BJ (cell line): ENCODE data around the gene DOC2A. TPM values are rescaled to one million over a fixed set of nuclear protein-coding genes. Genes with fewer than 3 reads are reported as not detected.
"Not testable (repeated sequence)": the region's sequence is repeated elsewhere in the genome, so short reads cannot be mapped to it uniquely, and the experiment has no call there.

Source experiments
- CTCF ChIA-PET: fragments of 350-600 bp; formaldehyde crosslinking; extraction: SDS; loops from one replicate; lab custom pipeline; 2021; ENCODE audit warnings: antibody characterized with exemption, inconsistent platforms; lab: Yijun Ruan, JAX
- POLR2A ChIA-PET: fragments of 300-600 bp; sonication (Branson Sonifier 250); formaldehyde crosslinking; extraction: SDS; loops from one replicate; lab custom pipeline; 2021; ENCODE audit warnings: antibody characterized with exemption; lab: Charles Lee
- DNase-seq: peaks from one replicate; pipeline ENCODE4 v3.0.0-alpha.2; 2011; ENCODE audit warnings: low read depth
- H3K27me3 ChIP-seq: 2 replicates; pipeline ENCODE4 v1.6.0; 2011; ENCODE audit warnings: low read length; ENCODE audit not compliant: control insufficient read depth, insufficient read depth
- H3K36me3 ChIP-seq: 2 replicates; pipeline ENCODE4 v1.5.1; 2011; ENCODE audit warnings: low read length; ENCODE audit not compliant: control insufficient read depth, insufficient read depth
- H3K4me3 ChIP-seq: 2 replicates; pipeline ENCODE4 v1.5.1; 2011; ENCODE audit warnings: low read depth, mild to moderate bottlenecking, control low read depth, low read length
- polyA plus RNA-seq: library from polyadenylated mRNA; depleted of rRNA; stranded (reverse); fragments of >200 nt; gene quantifications from 2 replicates; pipeline ENCODE4 v1.2.3, GENCODE V29; 2011
- TF ChIP-seq, protein P1 (sequence below): IDR thresholded peaks from 2 replicates; pipeline ENCODE4 v1.5.1; 2011; ENCODE audit warnings: low read depth, mild to moderate bottlenecking, control low read depth, inconsistent platforms, low read length, moderate library complexity; ENCODE audit not compliant: insufficient read depth

Gene DOC2A
- polyA plus RNA-seq, 1 experiment, result 0.64 TPM

GRCh38 chr16:30024451-30024850 is 13.6 kb upstream of the DOC2A start:
- TF ChIP-seq, protein P1, sequence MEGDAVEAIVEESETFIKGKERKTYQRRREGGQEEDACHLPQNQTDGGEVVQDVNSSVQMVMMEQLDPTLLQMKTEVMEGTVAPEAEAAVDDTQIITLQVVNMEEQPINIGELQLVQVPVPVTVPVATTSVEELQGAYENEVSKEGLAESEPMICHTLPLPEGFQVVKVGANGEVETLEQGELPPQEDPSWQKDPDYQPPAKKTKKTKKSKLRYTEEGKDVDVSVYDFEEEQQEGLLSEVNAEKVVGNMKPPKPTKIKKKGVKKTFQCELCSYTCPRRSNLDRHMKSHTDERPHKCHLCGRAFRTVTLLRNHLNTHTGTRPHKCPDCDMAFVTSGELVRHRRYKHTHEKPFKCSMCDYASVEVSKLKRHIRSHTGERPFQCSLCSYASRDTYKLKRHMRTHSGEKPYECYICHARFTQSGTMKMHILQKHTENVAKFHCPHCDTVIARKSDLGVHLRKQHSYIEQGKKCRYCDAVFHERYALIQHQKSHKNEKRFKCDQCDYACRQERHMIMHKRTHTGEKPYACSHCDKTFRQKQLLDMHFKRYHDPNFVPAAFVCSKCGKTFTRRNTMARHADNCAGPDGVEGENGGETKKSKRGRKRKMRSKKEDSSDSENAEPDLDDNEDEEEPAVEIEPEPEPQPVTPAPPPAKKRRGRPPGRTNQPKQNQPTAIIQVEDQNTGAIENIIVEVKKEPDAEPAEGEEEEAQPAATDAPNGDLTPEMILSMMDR, result no peak
- H3K27me3 ChIP-seq, result peaks cover 20% of the 10 kb centered on the region
- ChIA-PET POLR2A (no interaction called here), CTCF (no interaction called here)
- H3K36me3 ChIP-seq, result no peaks in the 10 kb centered on the region
- no peak for DNase-seq
- H3K4me3 ChIP-seq, result no peak overlapping the region

DNA sequence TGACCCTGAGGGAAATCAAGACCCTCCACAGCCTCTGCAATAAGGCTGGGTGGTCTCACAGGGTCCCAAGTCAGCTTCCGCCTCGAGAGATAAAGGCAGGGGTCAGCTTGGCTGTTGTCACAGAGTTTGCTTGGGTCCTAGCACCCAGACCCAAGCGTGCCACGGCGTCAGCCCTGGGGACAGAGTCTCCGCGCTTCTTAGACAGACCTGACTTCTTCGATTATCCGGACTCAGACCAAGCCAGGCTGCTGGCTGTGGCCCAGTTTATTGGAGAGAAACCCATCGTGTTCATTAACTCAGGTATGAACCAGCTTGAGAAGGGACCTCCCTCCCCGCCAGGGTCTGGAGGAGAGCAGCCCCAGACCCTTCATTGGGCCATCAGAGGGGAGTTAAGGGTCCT is 12.8 kb upstream of the DOC2A start:
- ChIA-PET CTCF (interaction anchor here (1.4 to 1.5 kb wide), 2 partner anchors 8 to 18 kb away, joined by 4 to 11 read pairs; partner anchors contain the start of gene TLCD3B), POLR2A (no interaction called here)
- no peak for DNase-seq
- H3K27me3 ChIP-seq, result peaks cover 15% of the 10 kb centered on the region
- no peaks in the 10 kb centered on the region for H3K36me3 ChIP-seq
- H3K4me3 ChIP-seq, result no peak overlapping the region
- TF ChIP-seq, protein P1, result no peak

- Histone ChIP-seq H3K27me3 (peaks cover 8% of the 10 kb centered on the region), H3K36me3 (no peaks in the 10 kb centered on the region), H3K4me3 (no peak within 1 kb of the TSS)
- TF ChIP-seq, protein P1, result no peak
- ChIA-PET CTCF (interaction anchor here (0.9 to 1.6 kb wide), 9 partner anchors 9 to 326 kb away, joined by 3 to 11 read pairs (median 3); partner anchors contain the start of gene TLCD3B), POLR2A (no interaction called here)
- DNase-seq, result no peak
These were observed 12.1 kb upstream of the DOC2A start, which contains the start of gene C16orf92 for GRCh38 chr16:30022887-30023286. TSS of gene C16orf92 (plus strand) at chr16:30023198. CDS start at chr16:30023341, 143 bp downstream.

GRCh38 chr16:30018731-30019158 is 7.9 kb upstream of the DOC2A start:
- POLR2A ChIA-PET, result no interaction called here
- TF ChIP-seq, protein P1, result no peak
- no peak overlapping the region for H3K4me3 ChIP-seq
- no peak for DNase-seq
- peaks cover 2% of the 10 kb centered on the region; the same call in 1 of the 2 replicates for H3K27me3 ChIP-seq
- no peaks in the 10 kb centered on the region for H3K36me3 ChIP-seq
- CTCF ChIA-PET, result interaction anchor here (1.2 to 1.8 kb wide), 2 partner anchors 13 to 14 kb away, joined by 3 to 6 read pairs; no protein-coding TSS in a partner anchor

DNA sequence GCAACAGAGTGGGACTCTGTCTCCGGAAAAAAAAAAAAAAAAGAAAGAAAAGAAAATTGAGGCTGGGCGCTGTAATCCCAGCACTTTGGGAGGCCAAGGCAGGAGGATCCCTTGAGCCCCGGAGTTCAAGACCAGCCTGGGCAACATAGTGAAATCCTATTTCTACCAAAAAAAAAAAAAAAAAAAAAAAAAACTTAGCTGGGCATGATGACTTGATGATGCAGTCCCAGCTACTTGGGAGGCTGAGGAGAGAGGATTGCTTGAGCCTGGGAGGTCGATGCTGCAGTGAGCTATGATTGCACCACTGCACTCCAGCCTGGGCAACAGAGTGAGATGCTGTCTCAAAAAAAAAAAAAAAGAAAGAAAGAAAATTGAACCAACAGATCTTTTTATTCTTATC is 7.1 kb upstream of the DOC2A start:
- POLR2A ChIA-PET, H3K36me3 ChIP-seq, H3K4me3 ChIP-seq, H3K27me3 ChIP-seq, DNase-seq: not testable (repeated sequence)
- CTCF ChIA-PET, result interaction anchor here (0.9 to 1.8 kb wide), 4 partner anchors 10 to 156 kb away, joined by 3 to 6 read pairs (median 4); no protein-coding TSS in a partner anchor

GRCh38 chr16:30017277-30017656 is 6.4 kb upstream of the DOC2A start:
- no peak for DNase-seq
- H3K36me3 ChIP-seq, result no peaks in the 10 kb centered on the region
- POLR2A ChIA-PET, result no interaction called here
- TF ChIP-seq, protein P1, result no peak
- no peak overlapping the region for H3K4me3 ChIP-seq
- H3K27me3 ChIP-seq, result no peaks in the 10 kb centered on the region
- CTCF ChIA-PET, result interaction anchor here (0.9 to 1.7 kb wide), 3 partner anchors 11 to 155 kb away, joined by 3 to 4 read pairs (median 4); no protein-coding TSS in a partner anchor
